GM12801 (cell line): ENCODE data around the gene STARD13.

ENCODE experiments used
- TF ChIP-seq, protein P1 (sequence below): IDR thresholded peaks from one replicate; pipeline ENCODE4 v1.5.1; 2011; ENCODE audit warnings: control low read depth; ENCODE audit not compliant: insufficient read length; ENCODE audit errors: extremely low read depth

Gene STARD13

DNA sequence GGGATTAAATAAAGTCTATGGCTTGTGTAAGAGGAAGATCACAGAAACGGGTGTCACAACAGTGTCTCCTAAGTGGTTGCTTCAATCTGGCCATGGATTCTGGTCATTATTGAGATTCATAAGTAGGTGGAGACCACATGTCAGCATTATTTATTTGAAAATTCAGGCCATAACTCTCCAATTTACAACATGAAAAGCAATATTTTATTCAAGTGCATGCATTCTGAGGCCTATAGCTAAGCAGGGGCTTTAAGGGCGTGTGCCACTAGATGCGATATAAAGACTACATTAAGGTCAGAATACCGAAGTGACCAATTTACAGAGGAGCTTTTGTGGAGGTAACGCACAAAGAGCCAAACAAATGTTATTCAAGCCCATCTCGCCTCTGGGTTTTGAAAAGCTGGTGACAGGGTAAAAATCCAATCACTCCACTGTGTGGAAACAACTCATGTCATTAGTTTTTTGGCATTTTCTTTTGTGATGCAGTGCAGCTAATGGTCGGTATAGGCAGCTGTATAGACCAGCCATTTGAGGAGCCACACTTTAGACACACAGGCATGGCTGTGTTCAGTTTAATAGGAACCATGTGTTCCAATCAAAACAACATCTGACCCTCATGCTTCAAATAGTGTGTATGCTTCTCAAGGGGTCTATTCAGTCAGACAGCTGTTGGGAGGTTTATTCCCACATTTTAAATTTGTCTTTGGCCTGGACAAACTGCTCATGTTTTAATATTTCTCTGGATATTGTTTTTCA, 145.6 kb downstream of the STARD13 start:
- TF ChIP-seq, protein P1, sequence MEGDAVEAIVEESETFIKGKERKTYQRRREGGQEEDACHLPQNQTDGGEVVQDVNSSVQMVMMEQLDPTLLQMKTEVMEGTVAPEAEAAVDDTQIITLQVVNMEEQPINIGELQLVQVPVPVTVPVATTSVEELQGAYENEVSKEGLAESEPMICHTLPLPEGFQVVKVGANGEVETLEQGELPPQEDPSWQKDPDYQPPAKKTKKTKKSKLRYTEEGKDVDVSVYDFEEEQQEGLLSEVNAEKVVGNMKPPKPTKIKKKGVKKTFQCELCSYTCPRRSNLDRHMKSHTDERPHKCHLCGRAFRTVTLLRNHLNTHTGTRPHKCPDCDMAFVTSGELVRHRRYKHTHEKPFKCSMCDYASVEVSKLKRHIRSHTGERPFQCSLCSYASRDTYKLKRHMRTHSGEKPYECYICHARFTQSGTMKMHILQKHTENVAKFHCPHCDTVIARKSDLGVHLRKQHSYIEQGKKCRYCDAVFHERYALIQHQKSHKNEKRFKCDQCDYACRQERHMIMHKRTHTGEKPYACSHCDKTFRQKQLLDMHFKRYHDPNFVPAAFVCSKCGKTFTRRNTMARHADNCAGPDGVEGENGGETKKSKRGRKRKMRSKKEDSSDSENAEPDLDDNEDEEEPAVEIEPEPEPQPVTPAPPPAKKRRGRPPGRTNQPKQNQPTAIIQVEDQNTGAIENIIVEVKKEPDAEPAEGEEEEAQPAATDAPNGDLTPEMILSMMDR, result no peak

DNA sequence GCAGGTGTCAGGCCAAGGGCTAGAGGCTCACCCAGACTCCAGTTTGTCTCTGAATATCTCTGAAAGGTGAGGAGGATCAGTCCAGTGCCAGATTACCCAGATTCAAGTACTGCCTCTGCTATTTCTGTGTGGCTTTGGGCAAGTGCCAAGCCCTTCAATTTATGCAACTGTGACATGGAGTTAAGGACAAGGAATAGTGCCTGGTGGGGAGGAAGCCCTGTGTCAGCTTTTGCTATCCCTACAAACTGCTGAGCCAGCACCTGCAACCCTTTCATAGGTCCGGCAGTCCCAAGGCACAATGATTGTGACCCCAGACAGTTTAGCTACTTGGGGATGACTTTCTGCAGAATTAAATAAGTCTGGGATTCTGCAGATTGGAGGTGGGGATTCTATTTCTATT, 146.4 kb downstream of the STARD13 start:
- TF ChIP-seq, protein P1, result no peak

DNA sequence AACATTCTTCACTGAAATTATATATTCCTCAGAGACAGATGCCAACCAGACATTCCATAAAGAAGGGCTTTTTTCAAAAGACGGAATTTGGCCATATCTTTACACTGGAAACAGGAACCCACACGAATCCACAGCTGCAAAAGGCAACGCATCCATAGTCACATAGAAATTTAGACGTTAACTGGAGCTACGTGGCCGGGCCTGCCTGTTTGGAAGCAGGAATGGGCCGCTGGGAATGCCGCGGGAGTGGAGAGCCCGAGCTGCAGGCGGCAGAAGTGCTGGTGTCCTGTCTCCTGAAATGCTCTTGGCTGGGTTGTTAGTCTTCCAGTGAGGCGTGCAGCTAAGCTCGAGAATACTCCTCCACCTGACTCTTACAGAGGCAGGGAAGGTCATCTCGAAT, 147.1 kb downstream of the STARD13 start:
- TF ChIP-seq, protein P1, result no peak

DNA sequence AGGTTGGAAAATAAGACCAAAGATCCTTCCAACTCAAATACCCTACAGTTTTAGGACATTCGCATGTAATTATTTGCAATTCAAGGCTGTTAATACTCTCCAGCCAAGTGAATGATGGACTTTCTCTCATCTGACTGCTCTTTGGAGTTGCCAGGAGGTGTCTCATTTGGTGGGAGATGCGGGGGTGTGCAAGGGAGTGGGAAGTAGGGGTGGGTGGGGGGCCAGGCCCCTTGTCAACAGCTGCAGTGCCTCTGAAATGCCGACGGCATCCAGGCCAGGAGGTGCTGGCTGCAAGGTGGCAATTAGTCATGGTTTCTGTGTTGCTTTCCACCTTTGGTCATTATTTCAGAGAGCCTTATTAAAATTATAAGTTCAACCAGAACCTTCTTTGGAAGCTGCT, 147.8 kb downstream of the STARD13 start:
- TF ChIP-seq, protein P1, result no peak

DNA sequence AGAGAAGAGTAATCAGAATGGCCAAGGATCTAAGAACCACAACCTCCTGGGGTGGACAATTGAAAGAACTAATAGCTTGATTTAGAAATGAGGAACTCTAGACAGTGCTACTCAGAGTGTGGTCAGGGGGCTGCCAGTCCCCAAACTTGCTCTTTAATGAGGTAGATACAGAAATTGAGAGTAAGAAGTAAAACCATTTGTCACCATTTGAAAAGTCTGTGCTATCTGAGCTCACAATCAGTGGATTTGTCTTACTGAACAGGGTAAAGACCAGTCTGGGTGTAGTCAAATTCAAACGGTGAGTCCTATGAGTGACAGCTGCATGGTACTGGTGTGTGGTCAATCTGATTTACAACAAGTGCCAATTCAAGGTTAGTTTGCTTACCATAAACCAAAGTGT, 150.5 kb downstream of the STARD13 start:
- TF ChIP-seq, protein P1, result no peak

DNA sequence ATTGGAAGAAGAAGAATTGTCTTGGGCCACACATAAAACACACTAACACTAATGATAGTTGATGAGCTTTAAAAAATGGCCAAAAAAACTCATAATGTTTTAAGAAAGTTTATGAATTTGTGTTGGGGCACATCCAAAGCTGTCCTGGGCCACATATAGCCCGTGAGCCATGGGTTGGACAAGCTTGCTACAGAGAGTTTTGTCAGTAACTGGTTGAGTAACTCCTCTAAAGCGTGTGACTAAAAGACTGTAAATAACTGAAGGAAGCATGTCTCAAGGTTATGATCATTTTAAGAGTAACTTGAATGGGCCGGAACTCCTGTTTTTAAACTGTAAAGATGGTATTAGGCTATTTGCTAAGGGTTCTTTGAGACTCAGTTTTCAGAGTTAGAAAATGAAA, 151.3 kb downstream of the STARD13 start:
- TF ChIP-seq, protein P1, result no peak

DNA sequence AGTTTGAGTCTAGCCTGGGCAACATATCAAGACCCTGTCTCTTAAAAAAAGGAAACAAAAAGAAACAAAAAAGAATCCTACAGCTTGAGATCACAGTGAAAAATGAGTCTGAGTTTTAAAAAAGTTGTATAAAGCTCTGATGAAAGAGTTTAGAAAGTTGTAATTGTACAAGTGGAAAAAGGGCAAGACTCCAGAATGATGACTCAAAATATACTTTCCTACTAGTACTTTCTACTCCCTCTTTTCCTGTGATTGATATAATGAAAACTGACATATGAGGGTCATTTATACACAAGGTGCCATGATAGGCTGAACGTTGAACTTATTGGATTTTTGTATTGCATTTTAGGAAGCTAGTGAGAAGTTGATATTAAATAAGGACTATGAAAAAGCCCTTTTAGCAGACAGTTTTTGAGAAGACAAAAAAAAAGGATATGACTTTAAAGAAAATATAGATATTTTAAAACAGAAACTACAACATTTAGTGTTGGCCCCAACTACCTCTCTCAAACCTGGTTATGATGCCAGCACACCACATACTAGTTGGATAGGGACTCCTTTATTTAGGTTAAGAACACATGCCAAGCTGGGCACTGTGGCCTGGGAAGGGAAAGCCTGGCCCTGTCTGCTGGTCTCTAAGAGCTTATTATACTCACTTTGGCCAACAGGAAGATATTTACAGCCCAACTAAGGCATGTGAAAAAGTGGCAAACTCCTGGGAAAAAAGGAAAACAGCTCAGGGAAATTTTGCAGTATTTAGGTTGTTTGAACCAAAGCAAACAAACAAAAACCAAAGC, 152.7 kb downstream of the STARD13 start:
- TF ChIP-seq, protein P1, result no peak
